CD4-positive, CD25-positive, alpha-beta regulatory T cell (primary cell): ENCODE results near the gene IGFBP5. TPM values are rescaled to one million over a fixed set of nuclear protein-coding genes. Genes with fewer than 3 reads are reported as not detected.
A peak's percentile ranks its signal among the peaks of the same experiment; 100 is the strongest.

ENCODE experiments used
- ATAC-seq, 2 donors: fragments of 150-1000 bp; cut with Tn5 transposase; one replicate each; pipeline ENCODE4 v1.10.0; 2021; ENCODE audit warnings: low read depth in 2 of 2, moderate number of reproducible peaks in 2 of 2, moderate library complexity in 1 of 2
- DNase-seq, 3 donors: peaks; one replicate each; pipeline versions ENCODE4 v3.0.0 to v3.0.0-alpha.2; 2012 to 2022; ENCODE audit warnings: mixed read lengths in 1 of 3
- H3K27ac ChIP-seq: one replicate; pipeline ENCODE4 v1.7.0; 2013; ENCODE audit warnings: mild to moderate bottlenecking, low read length; ENCODE audit not compliant: insufficient read depth, poor library complexity, severe bottlenecking
- H3K27me3 ChIP-seq: one replicate; pipeline ENCODE4 v1.7.0; 2013; ENCODE audit warnings: low read length; ENCODE audit not compliant: control insufficient read depth, insufficient read depth
- H3K36me3 ChIP-seq: one replicate; pipeline ENCODE4 v1.7.0; 2013; ENCODE audit warnings: mild to moderate bottlenecking, low read length, moderate library complexity; ENCODE audit not compliant: control insufficient read depth, insufficient read depth
- H3K4me1 ChIP-seq: 2 replicates; pipeline ENCODE4 v1.7.0; 2013; ENCODE audit warnings: mild to moderate bottlenecking, low read length; ENCODE audit not compliant: insufficient read depth, control insufficient read depth, poor library complexity, severe bottlenecking
- H3K4me3 ChIP-seq: one replicate; pipeline ENCODE4 v1.7.0; 2013; ENCODE audit warnings: low read depth, mild to moderate bottlenecking, low read length, moderate library complexity
- H3K9me3 ChIP-seq, 2 experiments: 1 replicate in 1 of 2; 2 replicates in 1 of 2; pipeline ENCODE4 v1.7.0; 2013; ENCODE audit warnings: low read length in 2 of 2, mild to moderate bottlenecking in 1 of 2, moderate library complexity in 1 of 2; ENCODE audit not compliant: control insufficient read depth in 2 of 2
- H3K27ac Mint-ChIP-seq, 3 donors: one replicate each; pipeline ENCODE4 v1.8.0; 2020 to 2022; ENCODE audit warnings: mild to moderate bottlenecking in 3 of 3, mixed read lengths in 3 of 3, moderate library complexity in 2 of 3
- H3K27me3 Mint-ChIP-seq: one replicate; pipeline ENCODE4 v1.8.0; 2022; ENCODE audit warnings: mild to moderate bottlenecking, mixed read lengths
- H3K36me3 Mint-ChIP-seq: one replicate; pipeline ENCODE4 v1.8.0; 2020; ENCODE audit warnings: mixed read lengths
- H3K4me1 Mint-ChIP-seq, 4 donors: one replicate each; pipeline ENCODE4 v1.8.0; 2020 to 2022; ENCODE audit warnings: mixed read lengths in 4 of 4, mild to moderate bottlenecking in 1 of 4
- H3K4me3 Mint-ChIP-seq, 4 donors: one replicate each; pipeline ENCODE4 v1.8.0; 2020 to 2022; ENCODE audit warnings: mild to moderate bottlenecking in 4 of 4, mixed read lengths in 4 of 4, moderate library complexity in 3 of 4
- H3K9me3 Mint-ChIP-seq, 7 donors: one replicate each; pipeline ENCODE4 v1.8.0; 2020 to 2022; ENCODE audit warnings: mixed read lengths in 7 of 7, mild to moderate bottlenecking in 3 of 7, moderate library complexity in 2 of 7
- polyA plus RNA-seq, 4 donors: library from polyadenylated mRNA; unstranded; fragments of 300-500 nt; fragmentation: Illumina TruSeq; gene quantifications; one replicate each; pipeline ENCODE4 v1.2.3, GENCODE V29; 2021
- total RNA-seq: library from RNA; stranded (reverse); gene quantifications from one replicate; pipeline ENCODE4 v1.2.3, GENCODE V29; 2022

Gene IGFBP5
- total and polyA plus RNA-seq, 5 donors from 2014 or later, result 0.05 TPM; not detected in 4

GRCh38 chr2:216661639-216662375 is 33.5 kb downstream of the IGFBP5 start:
- H3K36me3 Mint-ChIP-seq, result no peaks in the 10 kb centered on the region
- H3K4me3 ChIP-seq, result no peak overlapping the region
- no peak for ATAC-seq
- no peaks in the 10 kb centered on the region for H3K36me3 ChIP-seq
- H3K9me3 Mint-ChIP-seq, result no peaks in the 10 kb centered on the region
- no peaks in the 10 kb centered on the region for H3K9me3 ChIP-seq
- H3K4me1 Mint-ChIP-seq, result peaks cover 0 to 4% (median 2%) of the 10 kb centered on the region in 4 donors
- no peak overlapping the region for H3K27ac Mint-ChIP-seq
- no peaks in the 10 kb centered on the region for H3K27me3 ChIP-seq
- no peaks in the 10 kb centered on the region for H3K4me1 ChIP-seq
- no peak overlapping the region for H3K4me3 Mint-ChIP-seq
- no peak for DNase-seq
- H3K27ac ChIP-seq, result no peak overlapping the region
- peaks cover 12% of the 10 kb centered on the region for H3K27me3 Mint-ChIP-seq

- Mint-ChIP-seq H3K4me3 (no peak overlapping the region), H3K27me3 (peaks cover 9% of the 10 kb centered on the region), H3K9me3 (no peaks in the 10 kb centered on the region), H3K27ac (no peak overlapping the region), H3K4me1 (no peaks in the 10 kb centered on the region), H3K36me3 (no peaks in the 10 kb centered on the region)
- Histone ChIP-seq H3K4me1 (no peaks in the 10 kb centered on the region), H3K4me3 (no peak overlapping the region), H3K27me3 (no peaks in the 10 kb centered on the region), H3K9me3 (no peaks in the 10 kb centered on the region), H3K36me3 (no peaks in the 10 kb centered on the region), H3K27ac (no peak overlapping the region)
- no peak for ATAC-seq
- no peak for DNase-seq
Observed at GRCh38 chr2:216661051-216661450, 34.3 kb downstream of the IGFBP5 start.

GRCh38 chr2:216660496-216660895 is 34.9 kb downstream of the IGFBP5 start:
- Histone ChIP-seq H3K4me3 (no peak overlapping the region), H3K36me3 (no peaks in the 10 kb centered on the region), H3K27ac (no peak overlapping the region), H3K4me1 (no peaks in the 10 kb centered on the region), H3K9me3 (no peaks in the 10 kb centered on the region), H3K27me3 (no peaks in the 10 kb centered on the region)
- Mint-ChIP-seq H3K4me1 (no peaks in the 10 kb centered on the region), H3K27ac (no peak overlapping the region), H3K27me3 (peaks cover 9% of the 10 kb centered on the region), H3K4me3 (no peak overlapping the region), H3K36me3 (no peaks in the 10 kb centered on the region), H3K9me3 (no peaks in the 10 kb centered on the region)
- ATAC-seq (no peak), DNase-seq (no peak)

GRCh38 chr2:216659276-216659675 is 36.1 kb downstream of the IGFBP5 start:
- Histone ChIP-seq H3K36me3 (no peaks in the 10 kb centered on the region), H3K4me1 (no peaks in the 10 kb centered on the region), H3K27me3 (no peaks in the 10 kb centered on the region), H3K4me3 (no peak overlapping the region), H3K27ac (no peak overlapping the region), H3K9me3 (no peaks in the 10 kb centered on the region)
- ATAC-seq (no peak), DNase-seq (no peak)
- Mint-ChIP-seq H3K9me3 (no peaks in the 10 kb centered on the region), H3K4me3 (no peak overlapping the region), H3K27ac (no peak overlapping the region), H3K4me1 (no peaks in the 10 kb centered on the region), H3K27me3 (peaks cover 9% of the 10 kb centered on the region), H3K36me3 (no peaks in the 10 kb centered on the region)

GRCh38 chr2:216658757-216659156 is 36.6 kb downstream of the IGFBP5 start:
- no peak overlapping the region for H3K27ac Mint-ChIP-seq
- H3K36me3 Mint-ChIP-seq, result no peaks in the 10 kb centered on the region
- DNase-seq, result no peak
- no peaks in the 10 kb centered on the region for H3K27me3 ChIP-seq
- no peak overlapping the region for H3K4me3 Mint-ChIP-seq
- no peaks in the 10 kb centered on the region for H3K9me3 Mint-ChIP-seq
- no peaks in the 10 kb centered on the region for H3K36me3 ChIP-seq
- no peaks in the 10 kb centered on the region for H3K4me1 Mint-ChIP-seq
- no peaks in the 10 kb centered on the region for H3K4me1 ChIP-seq
- no peak overlapping the region for H3K27ac ChIP-seq
- no peak for ATAC-seq
- peaks cover 9% of the 10 kb centered on the region for H3K27me3 Mint-ChIP-seq
- H3K4me3 ChIP-seq, result no peak overlapping the region
- no peaks in the 10 kb centered on the region for H3K9me3 ChIP-seq

GRCh38 chr2:216657980-216658379 is 37.4 kb downstream of the IGFBP5 start:
- peaks cover 9% of the 10 kb centered on the region for H3K27me3 Mint-ChIP-seq
- ATAC-seq (no peak), DNase-seq (no peak)
- Histone ChIP-seq H3K27ac (no peak overlapping the region), H3K4me1 (no peaks in the 10 kb centered on the region), H3K9me3 (no peaks in the 10 kb centered on the region), H3K27me3 (no peaks in the 10 kb centered on the region), H3K36me3 (no peaks in the 10 kb centered on the region), H3K4me3 (no peak overlapping the region)
- no peaks in the 10 kb centered on the region for H3K4me1 Mint-ChIP-seq
- no peaks in the 10 kb centered on the region for H3K9me3 Mint-ChIP-seq
- H3K27ac Mint-ChIP-seq, result peak overlapping the region in 1 of 3 donors; percentile 53
- no peak overlapping the region for H3K4me3 Mint-ChIP-seq
- H3K36me3 Mint-ChIP-seq, result no peaks in the 10 kb centered on the region

- Mint-ChIP-seq H3K4me3 (no peak overlapping the region), H3K36me3 (no peaks in the 10 kb centered on the region), H3K4me1 (no peaks in the 10 kb centered on the region), H3K27ac (no peak overlapping the region), H3K9me3 (no peaks in the 10 kb centered on the region), H3K27me3 (peaks cover 9% of the 10 kb centered on the region)
- ATAC-seq (no peak), DNase-seq (no peak)
- Histone ChIP-seq H3K9me3 (no peaks in the 10 kb centered on the region), H3K27ac (no peak overlapping the region), H3K36me3 (no peaks in the 10 kb centered on the region), H3K27me3 (no peaks in the 10 kb centered on the region), H3K4me1 (no peaks in the 10 kb centered on the region), H3K4me3 (no peak overlapping the region)
Observed at GRCh38 chr2:216657086-216657855, 38.1 kb downstream of the IGFBP5 start.
